ENCODE data around the gene SLIT3.

SLIT3 gene

GRCh38 chr5:168860081-168860480, 440.9 kb downstream of the SLIT3 start:
- DNase-seq (ENCODE audit: low spot score): no peak

- no peak for DNase-seq (ENCODE audit: low spot score)
Observed at GRCh38 chr5:168859471-168859870, 441.5 kb downstream of the SLIT3 start.

- no peak for DNase-seq (ENCODE audit: low spot score)
Observed at GRCh38 chr5:168858994-168859393, 441.9 kb downstream of the SLIT3 start.

GRCh38 chr5:168858371-168858770, 442.6 kb downstream of the SLIT3 start:
- DNase-seq (ENCODE audit: low spot score): no peak

- no peak for DNase-seq (ENCODE audit: low spot score)
Observed at GRCh38 chr5:168853972-168854371, 447.0 kb downstream of the SLIT3 start.

GRCh38 chr5:168852329-168852728, 448.6 kb downstream of the SLIT3 start:
- DNase-seq (ENCODE audit: low spot score): no peak

- DNase-seq (ENCODE audit: low spot score): no peak
Observed at GRCh38 chr5:168851902-168852321, 449.0 kb downstream of the SLIT3 start.

- no peak for DNase-seq (ENCODE audit: low spot score)
Observed at GRCh38 chr5:168850683-168851082, 450.3 kb downstream of the SLIT3 start.

- no peak for DNase-seq (ENCODE audit: low spot score)
Observed at GRCh38 chr5:168848569-168848968, 452.4 kb downstream of the SLIT3 start.

GRCh38 chr5:168847511-168848073, 453.3 kb downstream of the SLIT3 start:
- DNase-seq (ENCODE audit: low spot score): no peak

GRCh38 chr5:168844922-168845296, 456.0 kb downstream of the SLIT3 start:
- no peak for DNase-seq (ENCODE audit: low spot score)

- DNase-seq (ENCODE audit: low spot score): no peak
Observed at GRCh38 chr5:168844016-168844921, 456.7 kb downstream of the SLIT3 start.

GRCh38 chr5:168843277-168844015, 457.5 kb downstream of the SLIT3 start:
- DNase-seq (ENCODE audit: low spot score): no peak

GRCh38 chr5:168842571-168843205, 458.3 kb downstream of the SLIT3 start:
- no peak for DNase-seq (ENCODE audit: low spot score)

- DNase-seq (ENCODE audit: low spot score): no peak
Observed at GRCh38 chr5:168837852-168838251, 463.1 kb downstream of the SLIT3 start.

- DNase-seq (ENCODE audit: low spot score): no peak
Observed at GRCh38 chr5:168836603-168837231, 464.2 kb downstream of the SLIT3 start.

GRCh38 chr5:168833936-168834335, 467.0 kb downstream of the SLIT3 start:
- DNase-seq (ENCODE audit: low spot score): peak; percentile 66

GRCh38 chr5:168833383-168833782, 467.6 kb downstream of the SLIT3 start:
- no peak for DNase-seq (ENCODE audit: low spot score)

- no peak for DNase-seq (ENCODE audit: low spot score)
Observed at GRCh38 chr5:168832308-168832707, 468.6 kb downstream of the SLIT3 start.

- DNase-seq (ENCODE audit: low spot score): no peak
Observed at GRCh38 chr5:168831383-168831782, 469.6 kb downstream of the SLIT3 start.

- DNase-seq (ENCODE audit: low spot score): no peak
Observed at GRCh38 chr5:168830833-168831232, 470.1 kb downstream of the SLIT3 start.

- DNase-seq (ENCODE audit: low spot score): no peak
Observed at GRCh38 chr5:168829922-168830417, 471.0 kb downstream of the SLIT3 start.
